ENCODE data around the gene TOP3B.

- TF ChIP-seq CTCF (conservative IDR thresholded peaks at IDR 0.05): no peak
- TF ChIP-seq EZH2 (IDR thresholded peaks at IDR 0.05; ENCODE audit: low read depth): no peak
Observed at GRCh38 chr22:21918466-21919185, 64.0 kb downstream of the TOP3B start.

Data from PC-9 (cell line).